GM23248 (cell line): Measurements from ENCODE around the gene SDR42E2.

Source experiments
- EZH2 ChIP-seq: fragments of 200-600 bp; sonication (generic); IDR thresholded peaks from 2 replicates; pipeline ENCODE4 v1.6.1; 2018; ENCODE audit warnings: antibody characterized with exemption, mild to moderate bottlenecking; ENCODE audit not compliant: insufficient read depth, poor library complexity, severe bottlenecking
- EZH2phosphoT487 ChIP-seq: fragments of 200-600 bp; sonication (generic); IDR thresholded peaks from 2 replicates; pipeline ENCODE4 v1.6.1; 2018; ENCODE audit warnings: antibody characterized with exemption, moderate library complexity, mild to moderate bottlenecking, low read depth; ENCODE audit not compliant: insufficient read depth

DNA sequence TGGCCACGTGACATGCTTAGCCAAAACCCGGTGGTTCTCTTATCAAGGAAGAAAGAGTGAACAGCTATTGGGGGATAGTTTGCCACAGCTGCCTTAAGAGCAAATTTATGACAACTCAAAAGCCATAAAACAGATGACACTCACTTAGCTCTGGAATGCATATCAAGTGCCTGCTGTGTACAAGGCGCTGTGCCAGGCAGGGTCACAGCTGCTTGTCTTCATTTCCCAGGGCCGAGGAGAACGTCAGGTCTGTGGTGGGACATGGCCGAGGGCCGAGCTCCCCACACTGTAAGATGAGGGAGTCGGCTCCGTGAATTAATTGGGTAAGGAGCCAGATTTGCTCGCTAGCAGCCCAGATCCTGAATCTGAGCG is 57.7 kb downstream of the SDR42E2 start:
- TF ChIP-seq EZH2 (no peak), EZH2phosphoT487 (no peak)
